Esophagus muscularis mucosa (tissue), 4 donors: ENCODE measurements around the gene TTC17. TPM values are rescaled to one million over a fixed set of nuclear protein-coding genes. Genes with fewer than 3 reads are reported as not detected.

Source experiments
- DNase-seq: peaks from one replicate; pipeline ENCODE4 v3.0.0-alpha.2; 2017; ENCODE audit errors: extremely low spot score
- H3K27ac ChIP-seq, 4 donors: fragments of 200-600 bp; sonication (generic); replicated peaks in 1 of 4; 1 replicate in 3 of 4; 2 replicates in 1 of 4; pipeline ENCODE4 v1.5.1; 2016 to 2019; ENCODE audit warnings: mild to moderate bottlenecking in 1 of 4
- H3K27me3 ChIP-seq, 4 donors: fragments of 200-600 bp; sonication (generic); one replicate each; pipeline versions ENCODE4 v1.5.1 to v1.6.0; 2016 to 2019
- H3K36me3 ChIP-seq, 4 donors: fragments of 200-600 bp; sonication (generic); one replicate each; pipeline ENCODE4 v1.5.1; 2016 to 2019
- H3K4me1 ChIP-seq, 4 donors: fragments of 200-600 bp; sonication (generic); one replicate each; pipeline ENCODE4 v1.5.1; 2016 to 2019
- H3K4me3 ChIP-seq, 4 donors: fragments of 200-600 bp; sonication (generic); 1 replicate in 2 of 4; 2 replicates in 2 of 4; pipeline ENCODE4 v1.5.1; 2016 to 2019; ENCODE audit warnings: mild to moderate bottlenecking in 4 of 4, moderate library complexity in 1 of 4
- H3K9me3 ChIP-seq, 4 donors: fragments of 200-600 bp; sonication (generic); 1 replicate in 3 of 4; 2 replicates in 1 of 4; pipeline ENCODE4 v1.5.1; 2016 to 2019
- CTCF ChIP-seq, 3 experiments: fragments of 200-600 bp in 2 of 3; fragments of 450-650 bp in 1 of 3; sonication (generic) in 2 of 3; IDR thresholded peaks; one replicate each; pipeline ENCODE4 v1.5.1; 2017 to 2019; ENCODE audit warnings: antibody characterized with exemption in 3 of 3, mild to moderate bottlenecking in 2 of 3, moderate library complexity in 1 of 3
- EP300 ChIP-seq: sonication (generic); formaldehyde crosslinking; IDR thresholded peaks from one replicate; pipeline ENCODE4 v1.6.1; 2017; ENCODE audit warnings: antibody characterized with exemption
- POLR2A ChIP-seq: fragments of 450-650 bp; IDR thresholded peaks from one replicate; pipeline ENCODE4 v1.6.1; 2017; ENCODE audit warnings: antibody characterized with exemption, moderate library complexity, mild to moderate bottlenecking, low read depth
- POLR2AphosphoS5 ChIP-seq, 2 donors: sonication (generic); formaldehyde crosslinking; IDR thresholded peaks; one replicate each; pipeline ENCODE4 v1.6.1; 2017; ENCODE audit warnings: antibody characterized with exemption in 2 of 2
- WGBS: methylation state at CpG from one replicate; pipeline ENCODE4 v1.1.5; 2018; 5-methylcytosine and 5-hydroxymethylcytosine counted together
- intact Hi-C: fragments of 100-400 bp; cut with DNase I; formaldehyde crosslinking; loops from one replicate; pipeline ENCODE4 v1.15.1; 2023
- total RNA-seq, 4 donors: library from RNA; depleted of rRNA; stranded (reverse); fragments of >200 nt; gene quantifications; one replicate each; pipeline versions ENCODE4 v1.1.0 to v1.2.1, GENCODE V29; 2016

TTC17 gene
- total RNA-seq, 4 donors from 2014 or later: 45.3 to 73.5 (median 56.1) TPM

- Histone ChIP-seq H3K4me3 (peak overlapping the region; percentile 68 to 100 (median 85)), H3K4me1 (peaks cover 13 to 44% (median 39%) of the 10 kb centered on the region in 4 donors), H3K27me3 (no peaks in the 10 kb centered on the region), H3K27ac (no peak overlapping the region), H3K36me3 (peaks cover 0 to 15% (median 3%) of the 10 kb centered on the region in 4 donors), H3K9me3 (no peaks in the 10 kb centered on the region)
- intact Hi-C loops: no loop called here
- WGBS: 29% methylated on average over 1 of the region's 1 CpG
- TF ChIP-seq CTCF (IDR thresholded peaks at IDR 0.05): no peak
- TF ChIP-seq EP300: no peak
- no peak for TF ChIP-seq POLR2AphosphoS5 (IDR thresholded peaks at IDR 0.05)
- TF ChIP-seq POLR2A: no peak
- DNase-seq: no peak
These were observed 1.8 kb downstream of the TTC17 start for GRCh38 chr11:43360361-43361032.

- TF ChIP-seq POLR2AphosphoS5 (IDR thresholded peaks at IDR 0.05) (no peak), CTCF (IDR thresholded peaks at IDR 0.05) (no peak), EP300 (no peak), POLR2A (no peak)
- Histone ChIP-seq H3K27ac (no peak overlapping the region), H3K4me3 (no peak overlapping the region), H3K36me3 (peaks cover 0 to 31% (median 10%) of the 10 kb centered on the region in 4 donors), H3K27me3 (no peaks in the 10 kb centered on the region), H3K4me1 (peaks cover 11 to 55% (median 43%) of the 10 kb centered on the region in 4 donors), H3K9me3 (no peaks in the 10 kb centered on the region)
- 66% methylated on average over 5 of the region's 5 CpGs for WGBS
- intact Hi-C loops: no loop called here
- no peak for DNase-seq
These were observed 8.0 kb downstream of the TTC17 start for GRCh38 chr11:43366677-43367076.

- Histone ChIP-seq H3K27ac (no peak overlapping the region), H3K9me3 (no peaks in the 10 kb centered on the region), H3K36me3 (peaks cover 0 to 32% (median 16%) of the 10 kb centered on the region in 4 donors), H3K4me1 (peaks cover 11 to 50% (median 37%) of the 10 kb centered on the region in 4 donors), H3K27me3 (no peaks in the 10 kb centered on the region), H3K4me3 (no peak overlapping the region)
- intact Hi-C loops: no loop called here
- TF ChIP-seq POLR2AphosphoS5 (IDR thresholded peaks at IDR 0.05) (no peak), CTCF (IDR thresholded peaks at IDR 0.05) (no peak), POLR2A (no peak), EP300 (no peak)
- DNase-seq: no peak
- 52% methylated on average over 7 of the region's 7 CpGs for WGBS
These were observed 8.9 kb downstream of the TTC17 start for GRCh38 chr11:43367382-43368178.

- WGBS: 91% methylated on average over 2 of the region's 2 CpGs
- Histone ChIP-seq H3K27me3 (no peaks in the 10 kb centered on the region), H3K4me3 (no peak overlapping the region), H3K36me3 (peaks cover 0 to 21% (median 11%) of the 10 kb centered on the region in 4 donors), H3K4me1 (peaks cover 0 to 20% (median 14%) of the 10 kb centered on the region in 4 donors), H3K9me3 (no peaks in the 10 kb centered on the region), H3K27ac (no peak overlapping the region)
- intact Hi-C loops: no loop called here
- TF ChIP-seq POLR2A: no peak
- no peak for TF ChIP-seq POLR2AphosphoS5 (IDR thresholded peaks at IDR 0.05)
- no peak for TF ChIP-seq CTCF (IDR thresholded peaks at IDR 0.05)
- TF ChIP-seq EP300: no peak
- no peak for DNase-seq
These were observed 17.3 kb downstream of the TTC17 start for GRCh38 chr11:43376065-43376464.
